ENCODE data around the gene MCTP1.

- no peak for TF ChIP-seq GATA3 (IDR thresholded peaks at IDR 0.05; ENCODE audit: low read depth, low read length)
- no peak for TF ChIP-seq GATA2 (IDR thresholded peaks at IDR 0.05; ENCODE audit: low read depth, low read length)
Observed at GRCh38 chr5:95075111-95075510, 209.8 kb downstream of the MCTP1 start.
